Subcutaneous adipose tissue (tissue), 4 donors: ENCODE results near the gene ZNF202. TPM values are rescaled to one million over a fixed set of nuclear protein-coding genes. Genes with fewer than 3 reads are reported as not detected.

Source experiments
- total RNA-seq, 4 donors: library from RNA; depleted of rRNA; stranded (reverse); fragments of >200 nt; gene quantifications; one replicate each; pipeline ENCODE4 v1.1.0, GENCODE V29; 2016
- TF ChIP-seq, protein P1 (sequence below): fragments of 450-650 bp; IDR thresholded peaks from one replicate; pipeline ENCODE4 v1.5.1; 2016; ENCODE audit warnings: low read depth, mild to moderate bottlenecking, control low read depth, antibody characterized with exemption, moderate library complexity

The ZNF202 gene
- total RNA-seq, 4 donors from 2014 or later = 6.6 to 10.0 (median 8.1) TPM

GRCh38 chr11:123740787-123741158 is 687 bp downstream of the ZNF202 start:
- TF ChIP-seq, protein P1, sequence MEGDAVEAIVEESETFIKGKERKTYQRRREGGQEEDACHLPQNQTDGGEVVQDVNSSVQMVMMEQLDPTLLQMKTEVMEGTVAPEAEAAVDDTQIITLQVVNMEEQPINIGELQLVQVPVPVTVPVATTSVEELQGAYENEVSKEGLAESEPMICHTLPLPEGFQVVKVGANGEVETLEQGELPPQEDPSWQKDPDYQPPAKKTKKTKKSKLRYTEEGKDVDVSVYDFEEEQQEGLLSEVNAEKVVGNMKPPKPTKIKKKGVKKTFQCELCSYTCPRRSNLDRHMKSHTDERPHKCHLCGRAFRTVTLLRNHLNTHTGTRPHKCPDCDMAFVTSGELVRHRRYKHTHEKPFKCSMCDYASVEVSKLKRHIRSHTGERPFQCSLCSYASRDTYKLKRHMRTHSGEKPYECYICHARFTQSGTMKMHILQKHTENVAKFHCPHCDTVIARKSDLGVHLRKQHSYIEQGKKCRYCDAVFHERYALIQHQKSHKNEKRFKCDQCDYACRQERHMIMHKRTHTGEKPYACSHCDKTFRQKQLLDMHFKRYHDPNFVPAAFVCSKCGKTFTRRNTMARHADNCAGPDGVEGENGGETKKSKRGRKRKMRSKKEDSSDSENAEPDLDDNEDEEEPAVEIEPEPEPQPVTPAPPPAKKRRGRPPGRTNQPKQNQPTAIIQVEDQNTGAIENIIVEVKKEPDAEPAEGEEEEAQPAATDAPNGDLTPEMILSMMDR = no peak

GRCh38 chr11:123738374-123738773 is 3.1 kb downstream of the ZNF202 start:
- TF ChIP-seq, protein P1 = no peak

DNA sequence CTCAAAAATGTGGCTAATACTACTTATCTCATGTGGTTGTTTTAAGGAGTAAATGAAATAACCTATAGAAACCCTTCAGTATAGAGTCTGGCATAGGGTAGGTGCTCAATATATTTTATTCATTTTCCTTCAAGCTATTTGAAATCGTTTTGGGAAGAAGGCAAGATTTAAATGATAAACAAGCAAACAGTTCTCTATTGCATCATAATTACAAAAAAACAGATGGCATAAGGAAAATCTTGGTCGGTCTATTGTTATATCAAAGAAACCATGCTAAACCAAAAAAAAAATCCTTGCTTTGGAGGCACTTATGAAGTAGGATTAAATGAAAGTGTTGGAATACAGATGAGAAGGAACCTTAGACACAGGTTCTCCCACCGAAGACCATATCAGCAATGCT is 4.7 kb downstream of the ZNF202 start:
- TF ChIP-seq, protein P1 = no peak

DNA sequence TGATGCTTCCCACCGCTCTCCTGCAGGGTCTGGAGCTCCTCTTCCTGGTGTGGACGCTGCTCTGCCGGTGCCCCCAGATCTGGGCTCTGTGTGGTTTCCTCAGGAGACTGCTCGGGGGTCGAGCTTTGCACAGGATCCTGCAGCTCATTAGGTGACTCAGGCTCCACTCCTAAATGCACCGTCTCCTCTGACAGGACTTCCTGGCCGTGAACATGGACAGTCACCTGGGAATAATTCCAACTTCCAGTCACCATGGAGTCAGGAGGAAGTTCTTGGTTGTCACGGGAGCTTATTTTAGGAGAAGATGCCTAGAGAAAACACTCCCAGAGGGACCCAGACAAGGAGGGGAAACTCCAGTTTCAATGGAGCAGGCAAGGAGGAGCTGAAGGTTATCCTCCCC is 11.9 kb downstream of the ZNF202 start:
- TF ChIP-seq, protein P1 = no peak

DNA sequence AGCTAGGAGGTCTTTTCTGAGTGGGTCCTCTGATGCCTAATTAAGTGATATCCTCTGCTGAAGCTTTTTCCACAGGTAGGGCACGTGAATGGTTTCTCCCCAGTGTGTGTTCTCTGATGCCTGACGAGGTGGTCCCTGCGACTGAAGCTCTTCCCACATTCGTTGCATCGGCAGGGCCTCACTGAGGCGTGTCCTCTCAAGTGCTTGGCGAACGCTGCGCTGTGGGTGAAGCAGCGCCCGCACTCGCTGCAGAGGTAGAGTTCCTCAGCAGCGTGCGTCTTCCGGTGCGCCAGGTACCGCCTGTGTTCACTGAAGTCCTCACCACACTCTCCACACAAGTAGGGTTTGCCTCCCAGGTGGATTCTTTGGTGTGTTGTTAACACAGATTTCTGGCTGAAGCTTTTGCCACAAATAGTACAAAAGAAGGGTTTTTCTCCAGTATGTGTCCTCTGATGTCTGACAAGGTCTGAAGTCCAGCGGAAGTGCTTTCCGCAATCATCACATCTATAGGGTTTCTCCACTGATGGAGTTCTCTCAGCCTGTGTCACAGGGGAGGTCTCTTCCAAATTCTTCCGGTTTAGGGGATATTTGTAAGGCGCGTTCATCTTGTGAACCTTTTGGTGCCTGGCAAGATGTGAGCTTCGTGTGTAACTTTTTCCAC is 15.3 kb downstream of the ZNF202 start:
- TF ChIP-seq, protein P1 = no peak

- TF ChIP-seq, protein P1 = no peak
These were observed 22.0 kb downstream of the ZNF202 start for GRCh38 chr11:123719452-123719851.

GRCh38 chr11:123718469-123718868 is 23.0 kb downstream of the ZNF202 start:
- TF ChIP-seq, protein P1 = no peak
